H1 (cell line): ENCODE data around the gene ZNF263. TPM values are rescaled to one million over a fixed set of nuclear protein-coding genes. Genes with fewer than 3 reads are reported as not detected.

Experiments
- CTCF ChIA-PET: fragments of 300-600 bp; sonication (Branson Sonifier 250); formaldehyde crosslinking; loops from one replicate; lab custom pipeline; 2021; ENCODE audit not compliant: partially characterized antibody; lab: Charles Lee
- POLR2A ChIA-PET: fragments of 300-600 bp; sonication (Branson Sonifier 250); formaldehyde crosslinking; loops from one replicate; lab custom pipeline; 2021; ENCODE audit warnings: inconsistent platforms; ENCODE audit not compliant: partially characterized antibody; lab: Charles Lee
- DNase-seq, 2 experiments: peaks; one replicate each; pipeline versions ENCODE4 v3.0.0 to v3.0.0-alpha.2; 2010 to 2022; ENCODE audit warnings: low spot score in 2 of 2, low read depth in 1 of 2, mixed read lengths in 1 of 2
- FAIRE-seq: peaks from 2 replicates; lab custom pipeline; 2011; peaks lifted over from hg19 to GRCh38; lab: Jason Lieb, UNC
- H2AFZ ChIP-seq: 2 replicates; pipeline ENCODE4 v1.8.1; 2012; ENCODE audit warnings: low read length, inconsistent platforms
- H2AK5ac ChIP-seq: 2 replicates; pipeline ENCODE4 v1.6.1; 2013; ENCODE audit warnings: low read depth, low read length
- H2BK120ac ChIP-seq: replicated peaks from 2 replicates; pipeline ENCODE3; 2013; ENCODE audit warnings: low read depth, low read length, inconsistent platforms
- H2BK12ac ChIP-seq: 2 replicates; pipeline ENCODE4 v1.6.1; 2013; ENCODE audit warnings: low read depth, low read length
- H2BK15ac ChIP-seq: 2 replicates; pipeline ENCODE4 v1.6.1; 2013; ENCODE audit warnings: low read length
- H2BK20ac ChIP-seq: 2 replicates; pipeline ENCODE4 v1.6.1; 2013; ENCODE audit warnings: low read length
- H2BK5ac ChIP-seq: 2 replicates; pipeline ENCODE4 v1.6.1; 2013; ENCODE audit warnings: low read depth, low read length
- H3K14ac ChIP-seq: 2 replicates; pipeline ENCODE4 v1.6.1; 2013; ENCODE audit warnings: inconsistent platforms; ENCODE audit not compliant: insufficient read length
- H3K18ac ChIP-seq: 2 replicates; pipeline ENCODE4 v1.6.1; 2013; ENCODE audit warnings: low read length; ENCODE audit errors: extremely low read depth
- H3K23ac ChIP-seq: 2 replicates; pipeline ENCODE4 v1.6.1; 2013; ENCODE audit warnings: inconsistent platforms; ENCODE audit not compliant: insufficient read length
- H3K23me2 ChIP-seq: 2 replicates; pipeline ENCODE4 v1.6.1; 2013; ENCODE audit warnings: low read depth, low read length
- H3K27ac ChIP-seq: 2 replicates; pipeline ENCODE4 v1.6.1; 2011; ENCODE audit warnings: low read depth, low read length, inconsistent platforms
- H3K27me3 ChIP-seq, 4 experiments: replicated peaks in 1 of 4; 1 replicate in 1 of 4; 2 replicates in 3 of 4; pipeline versions ENCODE4 v1.6.1 to v1.8.1; 2011 to 2013; ENCODE audit warnings: low read length in 3 of 4, mild to moderate bottlenecking in 3 of 4, inconsistent platforms in 2 of 4, mixed read lengths in 2 of 4, moderate library complexity in 1 of 4; ENCODE audit not compliant: control insufficient read depth in 3 of 4, insufficient read depth in 3 of 4; ENCODE audit errors: extremely low read depth in 1 of 4
- H3K36me3 ChIP-seq, 4 experiments: 2 replicates each; pipeline versions ENCODE4 v1.6.1 to v1.8.1; 2011 to 2013; ENCODE audit warnings: mild to moderate bottlenecking in 4 of 4, low read length in 3 of 4, moderate library complexity in 2 of 4, control low read depth in 1 of 4, inconsistent platforms in 1 of 4; ENCODE audit not compliant: insufficient read depth in 4 of 4, control insufficient read depth in 2 of 4
- H3K4ac ChIP-seq: replicated peaks from 2 replicates; pipeline ENCODE3; 2013; ENCODE audit warnings: low read length, low read depth, mixed read lengths, inconsistent platforms; ENCODE audit not compliant: insufficient read length
- H3K4me1 ChIP-seq, 4 experiments: replicated peaks in 1 of 4; 1 replicate in 1 of 4; 2 replicates in 3 of 4; pipeline versions ENCODE4 v1.6.1 to v1.8.1; 2011 to 2013; ENCODE audit warnings: low read length in 3 of 4, inconsistent platforms in 2 of 4, mixed read lengths in 1 of 4; ENCODE audit not compliant: insufficient read depth in 4 of 4, control insufficient read depth in 3 of 4
- H3K4me2 ChIP-seq, 2 experiments: 2 replicates each; pipeline versions ENCODE4 v1.6.1 to v1.8.1; 2011 to 2013; ENCODE audit warnings: low read depth in 2 of 2, low read length in 2 of 2, control low read depth in 1 of 2, inconsistent platforms in 1 of 2, mild to moderate bottlenecking in 1 of 2; ENCODE audit not compliant: insufficient read depth in 1 of 2
- H3K4me3 ChIP-seq, 4 experiments: fragments of 200-600, 300-600 bp in 1 of 4; sonication (generic), shearing (Covaris generic), sonication (Bioruptor Twin) in 1 of 4; 2 replicates each; pipeline versions ENCODE4 v1.5.1 to v1.8.1; 2011 to 2016; ENCODE audit warnings: low read length in 4 of 4, low read depth in 3 of 4, control low read depth in 2 of 4, inconsistent platforms in 2 of 4, mild to moderate bottlenecking in 2 of 4, mixed read lengths in 1 of 4, moderate library complexity in 1 of 4; ENCODE audit not compliant: insufficient read depth in 2 of 4; ENCODE audit errors: extremely low read depth in 1 of 4
- H3K56ac ChIP-seq: replicated peaks from 2 replicates; pipeline ENCODE3; 2013; ENCODE audit warnings: low read depth, mild to moderate bottlenecking, mixed read lengths, low read length, inconsistent platforms; ENCODE audit not compliant: insufficient read length
- H3K79me1 ChIP-seq: 2 replicates; pipeline ENCODE4 v1.6.1; 2013; ENCODE audit warnings: low read depth, low read length, control low read depth
- H3K79me2 ChIP-seq, 2 experiments: 2 replicates each; pipeline versions ENCODE4 v1.6.1 to v1.8.1; 2012 to 2013; ENCODE audit warnings: low read length in 2 of 2, mild to moderate bottlenecking in 2 of 2, inconsistent platforms in 1 of 2; ENCODE audit not compliant: insufficient read depth in 2 of 2, control insufficient read depth in 1 of 2
- H3K9ac ChIP-seq, 4 experiments: replicated peaks in 1 of 4; 1 replicate in 1 of 4; 2 replicates in 3 of 4; pipeline versions ENCODE4 v1.6.1 to v1.8.1; 2011 to 2013; ENCODE audit warnings: low read depth in 3 of 4, low read length in 3 of 4, control low read depth in 2 of 4, mild to moderate bottlenecking in 2 of 4, moderate library complexity in 2 of 4, inconsistent platforms in 1 of 4; ENCODE audit errors: extremely low read depth in 1 of 4
- H3K9me3 ChIP-seq, 2 experiments: 2 replicates each; pipeline versions ENCODE4 v1.6.1 to v1.8.1; 2012 to 2013; ENCODE audit warnings: mild to moderate bottlenecking in 2 of 2, moderate library complexity in 2 of 2, control low read depth in 1 of 2, inconsistent platforms in 1 of 2, low read depth in 1 of 2, low read length in 1 of 2, mixed read lengths in 1 of 2; ENCODE audit not compliant: insufficient read depth in 2 of 2
- H4K20me1 ChIP-seq, 2 experiments: replicated peaks in 1 of 2; 2 replicates each; pipeline versions ENCODE3 to v1.8.1; 2011 to 2013; ENCODE audit warnings: inconsistent platforms in 2 of 2, low read length in 2 of 2, mild to moderate bottlenecking in 1 of 2; ENCODE audit not compliant: insufficient read depth in 2 of 2, control insufficient read depth in 1 of 2
- H4K5ac ChIP-seq: 2 replicates; pipeline ENCODE4 v1.6.1; 2013; ENCODE audit warnings: low read length, low read depth, mixed read lengths, inconsistent platforms; ENCODE audit not compliant: insufficient read length
- H4K8ac ChIP-seq: 2 replicates; pipeline ENCODE4 v1.8.0; 2013; ENCODE audit warnings: mild to moderate bottlenecking, moderate library complexity, low read length, inconsistent platforms; ENCODE audit not compliant: insufficient read depth; ENCODE audit errors: extremely low read depth
- H4K91ac ChIP-seq: replicated peaks from 2 replicates; pipeline ENCODE3; 2013; ENCODE audit warnings: low read length, mixed read lengths, inconsistent platforms; ENCODE audit not compliant: insufficient read length
- CBX5 ChIP-seq: fragments of 300-800, 300-1000 bp; sonication (generic); IDR thresholded peaks from 2 replicates; pipeline ENCODE4 v1.7.1; 2016; ENCODE audit warnings: antibody characterized with exemption, low read length, low read depth
- CBX8 ChIP-seq: fragments of 300-800, 300-1000 bp; sonication (generic); IDR thresholded peaks from 2 replicates; pipeline ENCODE4 v1.7.1; 2016; ENCODE audit warnings: low read depth, low read length, borderline replicate concordance
- FOSL1 ChIP-seq: IDR thresholded peaks from 2 replicates; pipeline ENCODE4 v1.6.1; 2011; ENCODE audit warnings: mild to moderate bottlenecking, low read depth, low read length, moderate library complexity; ENCODE audit not compliant: insufficient read depth
- HDAC6 ChIP-seq: IDR thresholded peaks from one replicate; pipeline ENCODE4 v1.7.1; 2012; ENCODE audit warnings: low read depth, mild to moderate bottlenecking, inconsistent platforms, low read length, moderate library complexity
- KDM1A ChIP-seq: fragments of 200-600, 300-600 bp; sonication (generic); IDR thresholded peaks from 2 replicates; pipeline ENCODE4 v1.7.1; 2016; ENCODE audit warnings: mild to moderate bottlenecking, low read length, borderline replicate concordance
- NANOG ChIP-seq: IDR thresholded peaks from 2 replicates; pipeline ENCODE4 v1.6.1; 2011; ENCODE audit warnings: low read length, low read depth, mild to moderate bottlenecking, inconsistent platforms; ENCODE audit not compliant: insufficient read depth, poor library complexity, severe bottlenecking
- POLR2AphosphoS5 ChIP-seq: IDR thresholded peaks from 2 replicates; pipeline ENCODE4 v1.6.1; 2011; ENCODE audit warnings: low read depth, low read length
- RAD21 ChIP-seq, 2 experiments: IDR thresholded peaks in 1 of 2; conservative IDR thresholded peaks in 1 of 2; 2 replicates each; pipeline ENCODE4 v1.6.1; 2011; ENCODE audit warnings: low read depth in 2 of 2, low read length in 2 of 2, improper control_type of control experiment in 1 of 2, inconsistent platforms in 1 of 2, mild to moderate bottlenecking in 1 of 2, moderate library complexity in 1 of 2
- RBBP5 ChIP-seq: IDR thresholded peaks from 2 replicates; pipeline ENCODE4 v1.7.1; 2012; ENCODE audit warnings: low read depth, mild to moderate bottlenecking, inconsistent platforms, low read length, moderate library complexity, borderline replicate concordance
- SAP30 ChIP-seq: fragments of 300-600 bp; sonication (generic); IDR thresholded peaks from 2 replicates; pipeline ENCODE4 v1.7.1; 2012; ENCODE audit warnings: low read length, moderate library complexity, mild to moderate bottlenecking, inconsistent platforms; ENCODE audit not compliant: insufficient read depth, insufficient replicate concordance
- SIN3A ChIP-seq, 2 experiments: IDR thresholded peaks in 1 of 2; conservative IDR thresholded peaks in 1 of 2; 2 replicates each; pipeline ENCODE4 v1.6.1; 2011 to 2012; ENCODE audit warnings: low read length in 2 of 2, improper control_type of control experiment in 1 of 2, low read depth in 1 of 2, mild to moderate bottlenecking in 1 of 2
- WGBS, 2 experiments: shearing (Covaris generic) in 1 of 2; methylation state at CpG; one replicate each; pipeline versions ENCODE4 v1.1.6 to v1.1.7; 2013 to 2015; ENCODE audit warnings: low lambda C conversion rate in 2 of 2, mixed read lengths in 2 of 2, inconsistent platforms in 1 of 2, low coverage in 1 of 2, missing lambda C conversion rate in 1 of 2; ENCODE audit not compliant: insufficient replicate concordance in 2 of 2, insufficient coverage in 1 of 2, insufficient read length in 1 of 2; ENCODE audit errors: extremely low coverage in 1 of 2, missing lambda C conversion rate in 1 of 2; 5-methylcytosine and 5-hydroxymethylcytosine counted together
- polyA plus RNA-seq, 7 experiments: library from polyadenylated mRNA; depleted of rRNA in 3 of 7; stranded (reverse) in 5 of 7; unstranded in 2 of 7; fragments of >200 nt in 5 of 7; fragments of 200-250 nt in 2 of 7; gene quantifications; 1 replicate in 5 of 7; 2 replicates in 1 of 7; 4 replicates in 1 of 7; pipeline versions ENCODE4 v1.2.1 to v1.2.3, GENCODE V29; 2011 to 2013; ENCODE audit warnings: missing spikeins in 2 of 7, mixed read lengths in 2 of 7
- total RNA-seq: library from RNA; stranded (reverse); fragmentation: NEBNext Ultra II Directional; extraction: Animal tissue kit (Norgen Biotek cat#: 25700); gene quantifications from 2 replicates; pipeline ENCODE4 v1.2.1, GENCODE V29; 2021

ZNF263 gene
- total and polyA plus RNA-seq, 2 of the 8 experiments (the other 6 are each of a cell fraction or from before 2014, with no cell fraction given): 9.2 to 26.7 TPM

DNA sequence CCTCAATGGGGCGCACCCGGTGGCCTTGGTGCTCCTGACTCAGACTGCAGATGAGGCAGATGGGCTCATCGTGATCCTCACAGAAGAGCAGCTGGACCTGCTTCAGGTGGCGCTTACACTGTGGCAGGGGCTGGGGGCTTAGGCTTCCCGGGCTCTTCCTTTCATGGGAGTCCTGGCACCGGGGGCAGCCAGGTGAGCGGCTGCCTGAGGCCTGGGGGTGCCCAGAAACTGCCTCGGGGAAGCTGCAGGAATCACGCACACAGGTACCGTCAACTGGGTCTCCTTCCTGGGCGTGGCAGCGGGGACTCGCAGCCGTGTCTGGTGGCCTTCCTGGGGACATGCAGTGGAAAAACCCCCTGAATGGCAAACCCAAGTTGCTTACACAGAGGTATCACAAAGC is 33.8 kb upstream of the ZNF263 start:
- Histone ChIP-seq H3K23me2 (no peaks in the 10 kb centered on the region), H3K56ac (no peak overlapping the region), H3K18ac (no peak overlapping the region), H4K91ac (no peak overlapping the region), H3K27me3 (no peaks in the 10 kb centered on the region), H2BK20ac (no peak overlapping the region), H2BK12ac (no peak overlapping the region), H3K79me2 (no peaks in the 10 kb centered on the region), H2BK5ac (no peak overlapping the region), H3K23ac (no peak overlapping the region), H4K20me1 (no peaks in the 10 kb centered on the region), H3K4ac (no peak overlapping the region), H3K9me3 (peaks cover 29 to 36% of the 10 kb centered on the region in 2 experiments), H4K8ac (no peak overlapping the region; the same call in 1 of the 2 replicates), H3K4me1 (no peaks in the 10 kb centered on the region), H3K4me3 (no peak overlapping the region), H3K79me1 (no peaks in the 10 kb centered on the region), H2BK120ac (no peak overlapping the region), H3K9ac (no peak overlapping the region), H3K14ac (no peak overlapping the region), H3K4me2 (no peak overlapping the region), H2AFZ (no peak overlapping the region), H2AK5ac (no peak overlapping the region), H3K36me3 (no peaks in the 10 kb centered on the region), H3K27ac (no peak overlapping the region), H2BK15ac (no peak overlapping the region), H4K5ac (no peak overlapping the region)
- no peak for DNase-seq
- POLR2A ChIA-PET: interaction anchor here (1.1 kb wide), 1 partner anchor 207 kb away, joined by 5 read pairs; no protein-coding TSS in a partner anchor
- TF ChIP-seq POLR2AphosphoS5: no peak
- TF ChIP-seq RAD21 (IDR thresholded peaks at IDR 0.05 in 1 of 2, conservative IDR thresholded peaks at IDR 0.05 in 1 of 2; ENCODE audit: low read depth in 2 of 2, low read length in 2 of 2): no peak
- TF ChIP-seq NANOG: no peak
- TF ChIP-seq CBX5: no peak
- TF ChIP-seq SIN3A (conservative IDR thresholded peaks at IDR 0.05 in 1 of 2, IDR thresholded peaks at IDR 0.05 in 1 of 2; ENCODE audit: low read depth in 1 of 2, low read length in 2 of 2): no peak
- no peak for TF ChIP-seq FOSL1
- no peak for TF ChIP-seq SAP30
- no peak for TF ChIP-seq CBX8
- no peak for TF ChIP-seq KDM1A
- TF ChIP-seq RBBP5: no peak
- no peak for TF ChIP-seq HDAC6
- CTCF ChIA-PET: interaction anchor here (0.5 to 1.5 kb wide), 3 partner anchors 8 to 145 kb away, joined by 3 read pairs; no protein-coding TSS in a partner anchor
- WGBS, 2 experiments: 87% methylated on average over 14 of the region's 14 CpGs; no CpG with 5 or more reads in 1 of the 2 experiments
- FAIRE-seq: no peak
